GM10266 (cell line): ENCODE measurements around the gene MESD.

Experiments
- DNase-seq: peaks from one replicate; pipeline ENCODE4 v3.0.0; 2012; ENCODE audit errors: extremely low spot score
- TF ChIP-seq, protein P1 (sequence below): IDR thresholded peaks from 2 replicates; pipeline ENCODE4 v1.5.1; 2012; ENCODE audit warnings: mild to moderate bottlenecking, low read depth; ENCODE audit not compliant: control insufficient read depth, insufficient read depth; ENCODE audit errors: missing control alignments

MESD gene

DNA sequence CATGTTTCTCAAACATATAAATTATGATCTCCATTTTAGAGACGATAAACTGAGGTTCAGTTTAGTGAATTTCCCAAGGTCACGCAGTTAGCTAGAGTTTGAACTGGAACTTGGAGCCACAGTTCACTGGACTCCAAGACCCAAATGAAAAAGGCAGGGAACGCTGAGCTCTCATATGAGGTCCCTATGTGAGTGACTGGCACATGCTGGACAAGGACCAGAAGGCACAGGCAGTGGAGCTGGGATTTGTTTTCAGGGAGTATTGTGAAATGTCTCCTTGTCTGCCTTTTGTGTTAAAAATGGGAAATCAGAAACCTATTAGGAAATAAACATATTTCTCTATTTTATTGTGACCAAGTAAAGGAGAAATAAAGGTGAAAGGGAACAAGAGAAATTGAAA is 63.5 kb downstream of the MESD start:
- TF ChIP-seq, protein P1, sequence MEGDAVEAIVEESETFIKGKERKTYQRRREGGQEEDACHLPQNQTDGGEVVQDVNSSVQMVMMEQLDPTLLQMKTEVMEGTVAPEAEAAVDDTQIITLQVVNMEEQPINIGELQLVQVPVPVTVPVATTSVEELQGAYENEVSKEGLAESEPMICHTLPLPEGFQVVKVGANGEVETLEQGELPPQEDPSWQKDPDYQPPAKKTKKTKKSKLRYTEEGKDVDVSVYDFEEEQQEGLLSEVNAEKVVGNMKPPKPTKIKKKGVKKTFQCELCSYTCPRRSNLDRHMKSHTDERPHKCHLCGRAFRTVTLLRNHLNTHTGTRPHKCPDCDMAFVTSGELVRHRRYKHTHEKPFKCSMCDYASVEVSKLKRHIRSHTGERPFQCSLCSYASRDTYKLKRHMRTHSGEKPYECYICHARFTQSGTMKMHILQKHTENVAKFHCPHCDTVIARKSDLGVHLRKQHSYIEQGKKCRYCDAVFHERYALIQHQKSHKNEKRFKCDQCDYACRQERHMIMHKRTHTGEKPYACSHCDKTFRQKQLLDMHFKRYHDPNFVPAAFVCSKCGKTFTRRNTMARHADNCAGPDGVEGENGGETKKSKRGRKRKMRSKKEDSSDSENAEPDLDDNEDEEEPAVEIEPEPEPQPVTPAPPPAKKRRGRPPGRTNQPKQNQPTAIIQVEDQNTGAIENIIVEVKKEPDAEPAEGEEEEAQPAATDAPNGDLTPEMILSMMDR: no peak
- DNase-seq: no peak

DNA sequence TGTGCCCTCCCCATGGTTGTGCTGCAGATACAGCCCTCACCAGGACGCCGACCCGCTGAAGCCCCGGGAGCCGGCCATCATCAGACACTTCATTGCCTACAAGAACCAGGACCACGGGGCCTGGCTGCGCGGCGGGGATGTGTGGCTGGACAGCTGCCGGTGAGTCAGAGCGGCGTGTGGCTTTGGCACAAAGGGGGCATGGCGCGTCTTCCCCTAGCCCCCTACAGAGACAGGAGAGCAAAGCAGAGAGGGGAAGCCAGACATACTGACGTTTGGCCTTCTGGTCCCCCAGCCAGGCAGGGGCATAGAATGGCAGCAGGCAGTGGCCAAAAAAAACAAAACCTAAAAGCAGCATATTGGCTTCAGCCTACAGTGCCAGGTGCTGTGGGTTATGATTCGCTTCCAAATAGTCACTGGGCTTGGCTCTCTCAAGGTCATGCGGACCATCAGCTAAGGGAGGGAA is 64.0 kb downstream of the MESD start:
- TF ChIP-seq, protein P1: no peak
- DNase-seq: no peak

DNA sequence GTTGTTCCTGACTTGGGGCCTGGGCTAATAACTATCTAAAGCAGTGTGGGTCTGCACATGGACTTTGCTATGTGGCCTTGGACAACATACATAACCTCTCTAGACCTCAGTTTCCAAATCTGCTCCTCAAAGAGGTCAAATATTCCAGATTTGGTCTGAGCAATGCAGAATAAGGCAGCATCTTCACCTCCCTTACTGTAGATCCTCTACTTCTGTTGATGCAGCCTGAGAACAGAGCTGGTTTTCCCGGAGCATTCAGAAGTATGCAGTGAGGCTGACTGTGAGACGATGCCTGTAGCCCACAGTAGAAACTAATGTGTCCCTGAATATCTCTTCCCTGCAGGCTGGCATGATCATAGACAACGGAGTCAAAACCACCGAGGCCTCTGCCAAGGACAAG is 65.3 kb downstream of the MESD start:
- TF ChIP-seq, protein P1: no peak
- no peak for DNase-seq

DNA sequence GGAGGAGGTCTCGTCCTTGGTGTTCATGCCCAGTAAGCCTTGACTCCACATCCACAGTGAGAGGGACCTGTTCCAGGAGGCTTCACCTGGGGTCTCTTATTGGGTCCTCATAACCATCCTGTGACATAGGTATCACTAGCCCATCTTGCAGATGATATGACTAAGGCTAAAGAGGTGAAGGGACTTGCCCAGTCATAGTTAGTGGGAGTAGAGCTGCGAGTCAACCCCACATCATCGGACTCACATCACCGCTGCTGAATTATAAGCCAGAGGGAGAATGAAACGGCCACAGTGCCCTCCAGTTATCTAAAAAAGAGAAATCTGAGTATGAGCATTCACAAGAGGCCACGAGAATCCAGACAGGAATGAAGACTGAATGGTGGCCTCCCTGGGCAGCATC is 66.0 kb downstream of the MESD start:
- DNase-seq: no peak
- TF ChIP-seq, protein P1: no peak

DNA sequence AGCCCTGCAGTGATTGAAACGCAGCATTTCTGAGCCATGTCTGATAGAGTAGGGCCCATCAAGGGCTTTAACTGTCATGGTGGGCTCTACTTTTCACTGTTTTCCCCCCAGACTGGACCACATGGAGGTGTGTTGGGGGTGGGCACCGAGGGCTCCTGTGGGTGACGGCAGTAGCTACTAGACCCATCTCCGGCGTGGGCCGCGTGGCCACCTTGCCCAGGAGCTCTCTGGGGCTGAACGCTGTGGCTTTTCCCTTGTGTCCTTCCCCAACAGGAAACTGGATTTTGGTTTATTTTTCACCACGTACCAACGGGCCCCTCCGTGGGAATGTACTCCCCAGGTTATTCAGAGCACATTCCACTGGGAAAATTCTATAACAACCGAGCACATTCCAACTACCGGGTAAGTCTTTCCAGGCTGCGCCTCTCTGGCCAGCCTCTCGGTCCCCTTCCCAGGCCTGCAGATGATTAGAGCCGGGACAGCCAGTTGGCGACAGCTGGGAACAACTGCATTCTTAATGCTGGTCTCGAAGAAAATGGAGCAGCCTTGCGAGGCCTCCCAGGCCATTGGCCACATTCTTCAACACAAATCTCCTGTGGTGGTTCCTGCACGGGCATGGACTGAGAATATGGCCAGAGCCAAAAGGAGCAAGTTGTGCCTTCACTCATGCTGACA is 67.7 kb downstream of the MESD start:
- TF ChIP-seq, protein P1: no peak
- no peak for DNase-seq

DNA sequence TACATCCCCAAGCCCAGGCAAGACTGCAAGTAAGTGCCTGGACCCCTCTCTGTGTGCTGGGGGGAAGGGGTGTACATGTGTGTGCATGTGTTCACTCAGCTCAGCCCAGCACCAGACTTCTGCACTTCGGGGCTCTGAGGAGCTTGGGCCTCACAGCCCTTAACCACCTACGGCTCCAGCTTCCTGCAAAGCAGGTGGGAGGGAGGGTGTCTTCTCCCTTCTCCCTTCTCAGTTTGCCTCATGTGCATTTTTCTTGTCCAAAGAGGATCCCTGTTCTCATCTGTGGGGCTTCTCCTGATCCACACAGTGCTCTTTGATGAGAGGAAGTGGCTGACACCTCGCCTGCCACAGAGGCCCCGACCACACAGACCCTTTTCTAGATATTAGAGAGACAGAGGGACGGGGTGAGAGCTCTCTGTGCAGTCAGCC is 69.3 kb downstream of the MESD start:
- TF ChIP-seq, protein P1: no peak
- peak; percentile 19 for DNase-seq

DNA sequence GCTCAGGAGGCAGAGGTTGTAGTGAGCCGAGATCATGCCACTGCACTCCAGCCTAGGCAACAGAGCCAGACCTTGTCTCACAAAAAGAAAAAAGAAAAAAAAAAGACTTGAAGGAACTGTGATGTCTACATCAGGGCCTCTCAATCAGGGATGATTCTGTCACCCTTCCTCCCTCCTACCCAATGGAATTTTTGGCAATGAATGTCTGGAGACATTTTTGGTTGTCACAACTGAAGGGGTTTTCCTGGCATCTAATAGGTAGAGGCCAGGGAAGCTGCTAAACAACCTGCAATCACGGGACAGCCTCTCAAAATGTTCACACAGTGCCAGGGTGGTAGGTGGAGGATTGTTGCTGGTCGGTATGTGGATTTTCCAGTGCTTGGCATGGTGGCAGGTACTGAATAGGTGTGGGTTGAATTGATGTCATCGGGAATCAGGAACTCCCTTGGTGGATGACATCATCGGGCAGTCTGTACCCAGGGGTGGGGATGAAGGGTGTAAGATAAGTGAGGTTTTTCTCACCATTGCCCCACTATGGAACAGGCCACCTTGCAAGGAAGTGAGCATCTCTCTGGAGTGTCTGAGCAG is 71.3 kb downstream of the MESD start:
- TF ChIP-seq, protein P1: no peak
- no peak for DNase-seq
